ENCODE results near the gene CDKN2C. TPM values are rescaled to one million over a fixed set of nuclear protein-coding genes. Genes with fewer than 3 reads are reported as not detected.
"Not testable (repeated sequence)": the region's sequence is repeated elsewhere in the genome, so short reads cannot be mapped to it uniquely, and the experiment has no call there.

The CDKN2C gene
- polyA plus RNA-seq, 1 of the 3 experiments (the other 2 are of a cell fraction): 27.0 TPM

GRCh38 chr1:51000651-51001050, 30.6 kb downstream of the CDKN2C start:
- Histone ChIP-seq H3K36me3 (replicated peaks in 1 of 2; ENCODE audit: control insufficient read depth in 1 of 2, insufficient read depth in 2 of 2, low read length in 1 of 2) (peaks cover 0 to 2% of the 10 kb centered on the region in 2 experiments), H3K79me2 (ENCODE audit: insufficient read depth) (no peaks in the 10 kb centered on the region), H3K9ac (no peak overlapping the region), H3K4me2 (no peak overlapping the region), H3K9me3 (no peaks in the 10 kb centered on the region), H3K27ac (ENCODE audit: low read depth in 2 of 2, low read length in 1 of 2) (no peak overlapping the region), H3K4me3 (ENCODE audit: low read depth in 2 of 2, low read length in 1 of 2) (no peak overlapping the region), H4K20me1 (ENCODE audit: insufficient read depth) (no peaks in the 10 kb centered on the region), H2AFZ (ENCODE audit: low read depth) (no peak overlapping the region), H3K4me1 (ENCODE audit: control insufficient read depth in 1 of 2, insufficient read depth in 2 of 2, low read depth in 1 of 2, low read length in 1 of 2) (no peaks in the 10 kb centered on the region), H3K27me3 (ENCODE audit: insufficient read depth) (no peaks in the 10 kb centered on the region), H3K9me2 (no peaks in the 10 kb centered on the region), H3F3A (replicated peaks; ENCODE audit: insufficient read depth) (no peaks in the 10 kb centered on the region)
- ChIA-PET CTCF (interaction anchor here (0.8 kb wide), 1 partner anchor 9 kb away, joined by 3 read pairs; no protein-coding TSS in a partner anchor), POLR2A (no interaction called here)
- 48% methylated on average over 2 of the region's 2 CpGs for WGBS (ENCODE audit: low lambda C conversion rate)
- TF ChIP-seq GATA2 (CRISPR knock-in tag; IDR thresholded peaks at IDR 0.05) (no peak), IRF3 (IDR thresholded peaks at IDR 0.05; ENCODE audit: low read depth, low read length) (no peak), CTCF (IDR thresholded peaks at IDR 0.05) (no peak)
- no peak for DNase-seq

- CTCF ChIA-PET: no interaction called here
- DNase-seq: no peak
- Histone ChIP-seq H3K4me2 (no peak overlapping the region), H3K9ac (no peak overlapping the region), H3K9me2 (no peaks in the 10 kb centered on the region), H3K36me3 (replicated peaks in 1 of 2; ENCODE audit: control insufficient read depth in 1 of 2, insufficient read depth in 2 of 2, low read length in 1 of 2) (peaks cover 0 to 2% of the 10 kb centered on the region in 2 experiments), H3K79me2 (ENCODE audit: insufficient read depth) (no peaks in the 10 kb centered on the region), H3K4me3 (ENCODE audit: low read depth in 2 of 2, low read length in 1 of 2) (no peak overlapping the region), H4K20me1 (ENCODE audit: insufficient read depth) (no peaks in the 10 kb centered on the region), H3K27me3 (ENCODE audit: insufficient read depth) (no peaks in the 10 kb centered on the region), H3K27ac (ENCODE audit: low read depth in 2 of 2, low read length in 1 of 2) (no peak overlapping the region), H3K4me1 (ENCODE audit: control insufficient read depth in 1 of 2, insufficient read depth in 2 of 2, low read depth in 1 of 2, low read length in 1 of 2) (no peaks in the 10 kb centered on the region), H3K9me3 (no peaks in the 10 kb centered on the region; the same call in 1 of the 2 replicates), H2AFZ (ENCODE audit: low read depth) (no peak overlapping the region), H3F3A (replicated peaks; ENCODE audit: insufficient read depth) (no peaks in the 10 kb centered on the region)
- 95% methylated on average over 6 of the region's 6 CpGs for WGBS (ENCODE audit: low lambda C conversion rate)
- POLR2A ChIA-PET: no interaction called here
- TF ChIP-seq RAD21 (IDR thresholded peaks at IDR 0.05; ENCODE audit: low read length) (no peak), USF1 (IDR thresholded peaks at IDR 0.05; ENCODE audit: borderline replicate concordance, low read depth) (no peak), RCOR1 (IDR thresholded peaks at IDR 0.05; ENCODE audit: low read length) (no peak), FOXM1 (IDR thresholded peaks at IDR 0.05; ENCODE audit: low read depth) (no peak), MEF2A (IDR thresholded peaks at IDR 0.05; ENCODE audit: borderline replicate concordance, low read depth) (no peak), RFX5 (IDR thresholded peaks at IDR 0.05; ENCODE audit: low read length) (no peak), EZH2phosphoT487 (IDR thresholded peaks at IDR 0.05; ENCODE audit: borderline replicate concordance, low read depth) (no peak), FOXJ3 (CRISPR knock-in tag; IDR thresholded peaks at IDR 0.05) (no peak), RXRA (IDR thresholded peaks at IDR 0.05; ENCODE audit: borderline replicate concordance, low read depth) (no peak), SIN3A (IDR thresholded peaks at IDR 0.05; ENCODE audit: borderline replicate concordance, low read depth, low read length) (no peak)
Measured at GRCh38 chr1:51002516-51002915, 32.5 kb downstream of the CDKN2C start.

GRCh38 chr1:51005549-51005948, 35.5 kb downstream of the CDKN2C start:
- H4K20me1 ChIP-seq (ENCODE audit: insufficient read depth); DNase-seq; H3K9me3 ChIP-seq; H3K9ac ChIP-seq; H3K4me2 ChIP-seq; H3K27me3 ChIP-seq (ENCODE audit: insufficient read depth); H3K4me3 ChIP-seq (ENCODE audit: low read depth in 2 of 2, low read length in 1 of 2); H3F3A ChIP-seq (replicated peaks; ENCODE audit: insufficient read depth); H2AFZ ChIP-seq (ENCODE audit: low read depth); H3K4me1 ChIP-seq (ENCODE audit: control insufficient read depth in 1 of 2, insufficient read depth in 2 of 2, low read depth in 1 of 2, low read length in 1 of 2); CTCF ChIA-PET; H3K79me2 ChIP-seq (ENCODE audit: insufficient read depth); POLR2A ChIA-PET; H3K36me3 ChIP-seq (replicated peaks in 1 of 2; ENCODE audit: control insufficient read depth in 1 of 2, insufficient read depth in 2 of 2, low read length in 1 of 2); H3K9me2 ChIP-seq; H3K27ac ChIP-seq (ENCODE audit: low read depth in 2 of 2, low read length in 1 of 2): not testable (repeated sequence)
- WGBS (ENCODE audit: low lambda C conversion rate): 94% methylated on average over 2 of the region's 4 CpGs

All from SK-N-SH (cell line).